IPS-18a (cell line): ENCODE measurements around the gene ACAP2.

Experiments
- H3K27ac ChIP-seq: one replicate; pipeline ENCODE4 v1.5.1; 2013; ENCODE audit warnings: low read length
- H3K27me3 ChIP-seq: one replicate; pipeline ENCODE4 v1.6.1; 2013; ENCODE audit warnings: mild to moderate bottlenecking, low read length; ENCODE audit not compliant: control insufficient read depth, insufficient read depth
- H3K36me3 ChIP-seq: one replicate; pipeline ENCODE4 v1.6.1; 2013; ENCODE audit warnings: low read depth, low read length; ENCODE audit not compliant: control insufficient read depth
- H3K4me1 ChIP-seq: one replicate; pipeline ENCODE4 v1.6.1; 2013; ENCODE audit warnings: low read depth, low read length; ENCODE audit not compliant: control insufficient read depth
- H3K4me3 ChIP-seq: one replicate; pipeline ENCODE4 v1.5.1; 2013; ENCODE audit warnings: low read length
- H3K9ac ChIP-seq: one replicate; pipeline ENCODE4 v1.6.1; 2013; ENCODE audit warnings: mild to moderate bottlenecking, low read length, moderate library complexity
- H3K9me3 ChIP-seq: one replicate; pipeline ENCODE4 v1.6.1; 2013; ENCODE audit warnings: low read depth, low read length; ENCODE audit not compliant: control insufficient read depth

Gene ACAP2

DNA sequence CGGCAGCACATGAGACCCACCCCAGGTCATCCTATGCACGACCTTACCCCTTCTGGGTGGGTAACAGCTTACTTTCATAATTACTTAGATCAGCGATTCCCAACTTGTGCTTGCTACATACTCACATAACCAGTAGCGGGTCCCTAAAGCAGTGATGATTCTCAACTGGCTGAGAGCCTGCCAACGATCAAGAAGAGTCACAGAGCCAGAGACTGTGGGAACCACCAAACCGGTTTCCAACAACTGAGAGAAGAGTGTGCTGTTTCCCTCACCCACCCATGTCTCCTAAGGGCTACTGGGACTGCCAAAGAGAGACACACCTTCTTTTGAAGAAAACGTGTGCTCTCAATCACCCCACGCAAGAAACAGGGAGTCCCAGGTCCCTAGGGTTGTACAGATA lies 159.9 kb downstream of the ACAP2 start:
- Histone ChIP-seq H3K9ac (no peak overlapping the region), H3K4me1 (no peaks in the 10 kb centered on the region), H3K9me3 (no peaks in the 10 kb centered on the region), H3K36me3 (peaks cover 11% of the 10 kb centered on the region), H3K27me3 (no peaks in the 10 kb centered on the region), H3K27ac (no peak overlapping the region), H3K4me3 (no peak overlapping the region)

DNA sequence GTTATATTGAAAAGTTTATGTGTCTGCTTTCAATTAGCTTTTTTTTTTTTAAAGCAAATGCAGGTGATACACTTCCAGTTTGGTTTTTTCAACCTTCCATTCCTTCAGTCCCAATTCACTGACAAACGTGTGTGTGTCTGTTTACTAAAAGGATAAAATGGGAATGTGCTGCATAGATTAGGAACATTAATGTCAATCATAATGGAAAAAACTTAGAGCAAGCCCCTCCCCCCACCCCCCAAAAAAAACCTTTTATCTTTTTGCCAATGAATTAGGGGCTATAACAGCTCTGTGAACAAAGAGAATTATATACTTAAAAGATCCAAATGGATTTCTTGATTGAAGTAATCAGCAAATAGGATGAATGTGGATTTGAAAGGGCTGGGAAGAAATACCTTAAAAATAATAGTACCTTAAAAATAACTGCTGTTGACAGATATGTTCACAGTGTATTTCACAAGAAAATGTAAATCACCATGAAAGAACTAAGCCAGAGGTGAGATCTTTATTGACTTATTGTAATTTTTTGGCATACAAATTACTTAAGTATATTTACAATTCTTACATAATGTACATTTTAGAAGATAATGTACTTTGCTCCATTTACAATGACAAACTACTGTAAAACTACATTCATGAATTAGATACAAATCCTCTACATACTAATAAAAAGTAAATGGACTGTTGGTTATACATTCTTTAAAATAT lies 168.4 kb downstream of the ACAP2 start:
- no peak overlapping the region for H3K27ac ChIP-seq
- no peaks in the 10 kb centered on the region for H3K9me3 ChIP-seq
- H3K4me3 ChIP-seq: no peak overlapping the region
- no peaks in the 10 kb centered on the region for H3K36me3 ChIP-seq
- no peak overlapping the region for H3K9ac ChIP-seq
- H3K4me1 ChIP-seq: peaks cover 12% of the 10 kb centered on the region
- no peaks in the 10 kb centered on the region for H3K27me3 ChIP-seq

DNA sequence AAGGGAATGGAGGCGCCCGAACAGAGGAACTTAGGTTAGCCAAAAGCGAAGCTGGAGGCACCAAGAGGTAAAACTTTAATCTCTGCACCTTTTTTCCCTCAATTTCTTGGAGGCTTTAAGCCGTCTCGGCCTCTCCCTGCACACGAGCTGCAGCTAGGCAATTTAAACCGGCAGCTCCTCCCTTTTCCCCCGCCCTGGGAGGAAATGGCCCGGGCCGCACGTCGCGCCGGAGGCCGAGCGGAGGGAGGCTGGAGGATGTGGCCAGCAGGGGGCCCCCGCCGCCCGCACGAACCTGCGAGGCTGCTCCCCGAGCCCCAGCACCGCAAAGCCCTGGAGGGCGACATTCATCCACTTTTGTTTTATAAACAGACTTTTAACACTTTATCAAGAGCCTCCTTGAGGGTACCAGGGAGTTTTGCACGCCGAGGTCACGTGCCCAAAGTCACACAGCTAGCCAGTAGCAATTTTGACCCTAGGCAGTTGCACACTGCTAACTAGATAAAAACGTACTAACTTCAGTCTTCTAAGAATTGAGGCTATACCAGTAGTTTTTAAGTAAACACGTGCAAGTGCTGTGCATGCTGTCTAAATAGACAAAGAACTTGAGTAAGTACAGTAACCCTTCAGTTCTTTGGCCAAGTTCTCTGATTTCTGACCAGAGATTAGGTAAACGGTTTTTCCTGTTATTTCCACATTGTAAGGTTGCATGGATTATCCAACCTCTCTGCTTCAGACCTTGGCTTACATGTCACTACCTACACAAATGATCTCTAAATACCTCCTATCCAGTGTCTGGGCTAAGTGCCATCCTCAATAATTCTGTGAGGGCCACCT lies 171.2 kb downstream of the ACAP2 start:
- Histone ChIP-seq H3K27me3 (no peaks in the 10 kb centered on the region), H3K36me3 (peaks cover 5% of the 10 kb centered on the region), H3K9ac (peak overlapping the region; percentile 71), H3K27ac (peak overlapping the region; percentile 82), H3K9me3 (no peaks in the 10 kb centered on the region), H3K4me3 (peak overlapping the region; percentile 86), H3K4me1 (peaks cover 14% of the 10 kb centered on the region)

DNA sequence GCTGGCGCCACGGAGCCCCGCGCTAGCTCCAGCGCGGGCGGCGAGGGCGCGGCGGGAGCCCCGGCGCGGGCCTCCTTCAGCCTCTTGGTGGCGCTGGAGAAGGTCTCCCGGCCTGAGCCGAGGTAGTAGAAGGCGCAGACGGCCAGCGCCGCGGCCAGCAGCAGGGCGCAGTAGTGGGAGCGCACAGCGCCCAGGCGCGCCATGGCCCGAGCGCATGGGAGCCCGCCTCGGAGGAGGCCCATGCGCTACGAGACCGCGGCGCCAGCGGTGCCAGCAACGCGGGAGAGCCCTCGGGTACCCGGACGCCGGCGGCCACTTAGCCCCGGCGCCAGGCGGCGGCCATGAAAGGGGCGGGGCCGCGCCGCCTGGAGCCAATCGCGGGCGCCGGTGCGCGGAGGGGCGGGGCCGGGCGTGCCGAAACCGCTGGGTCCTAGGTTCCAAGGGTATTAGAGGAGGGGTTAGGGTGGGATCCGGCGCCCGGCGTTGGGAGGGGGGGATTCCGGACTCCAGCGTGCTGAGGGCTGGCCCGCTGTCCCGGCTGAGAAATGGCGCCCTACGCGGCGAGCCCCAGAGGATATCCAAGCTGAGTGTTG lies 171.9 kb downstream of the ACAP2 start, which contains the start of gene XXYLT1:
TSS of gene XXYLT1 (minus strand) at position 343 of the 593 bp plus-strand sequence. CDS start at position 242, 101 bp downstream.
- Histone ChIP-seq H3K9ac (peak within 1 kb of the TSS; percentile 71), H3K9me3 (no peaks in the 10 kb centered on the region), H3K36me3 (peaks cover 5% of the 10 kb centered on the region), H3K4me1 (peaks cover 14% of the 10 kb centered on the region), H3K27ac (peak within 1 kb of the TSS; percentile 82), H3K27me3 (no peaks in the 10 kb centered on the region), H3K4me3 (peak within 1 kb of the TSS; percentile 86)

DNA sequence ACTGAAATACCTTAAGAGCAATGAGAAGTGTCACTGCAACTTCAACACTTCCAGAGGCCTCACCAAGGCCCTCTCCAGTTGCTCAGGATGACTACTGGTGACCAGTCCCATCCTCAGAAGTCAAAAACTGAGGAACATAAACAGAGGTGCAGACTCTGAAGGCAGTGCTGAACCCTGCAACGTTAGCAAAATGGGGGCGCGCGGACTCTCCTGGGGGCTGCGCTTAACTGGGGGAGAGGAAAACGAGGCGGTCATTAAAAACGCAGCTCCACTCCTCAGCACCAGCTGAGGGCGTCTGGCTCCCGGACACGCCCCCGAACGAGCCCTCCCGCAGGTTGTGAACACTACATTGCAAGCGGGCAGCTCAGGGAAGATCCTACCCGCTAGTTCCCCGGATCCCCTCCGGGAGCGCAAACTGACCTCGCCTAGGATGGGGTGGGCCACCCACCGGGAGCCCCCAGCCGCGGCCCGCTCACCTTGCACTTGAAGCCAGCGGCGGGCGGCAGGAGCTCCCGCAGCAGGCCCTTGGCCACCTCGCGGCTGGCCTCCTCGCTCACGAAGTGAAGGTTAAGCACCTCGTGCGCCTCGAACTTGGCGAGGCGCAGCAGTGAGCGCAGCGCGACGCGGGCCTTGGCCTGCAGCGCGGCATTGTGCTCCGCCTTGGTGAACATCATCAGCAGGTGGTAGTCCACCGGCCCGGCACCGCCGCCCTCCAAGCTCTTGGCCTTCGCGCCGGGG lies 172.6 kb downstream of the ACAP2 start:
- H3K27ac ChIP-seq: no peak overlapping the region
- peaks cover 5% of the 10 kb centered on the region for H3K36me3 ChIP-seq
- H3K4me3 ChIP-seq: peak overlapping the region; percentile 86
- H3K9ac ChIP-seq: peak overlapping the region; percentile 71
- no peaks in the 10 kb centered on the region for H3K27me3 ChIP-seq
- peaks cover 14% of the 10 kb centered on the region for H3K4me1 ChIP-seq
- no peaks in the 10 kb centered on the region for H3K9me3 ChIP-seq

DNA sequence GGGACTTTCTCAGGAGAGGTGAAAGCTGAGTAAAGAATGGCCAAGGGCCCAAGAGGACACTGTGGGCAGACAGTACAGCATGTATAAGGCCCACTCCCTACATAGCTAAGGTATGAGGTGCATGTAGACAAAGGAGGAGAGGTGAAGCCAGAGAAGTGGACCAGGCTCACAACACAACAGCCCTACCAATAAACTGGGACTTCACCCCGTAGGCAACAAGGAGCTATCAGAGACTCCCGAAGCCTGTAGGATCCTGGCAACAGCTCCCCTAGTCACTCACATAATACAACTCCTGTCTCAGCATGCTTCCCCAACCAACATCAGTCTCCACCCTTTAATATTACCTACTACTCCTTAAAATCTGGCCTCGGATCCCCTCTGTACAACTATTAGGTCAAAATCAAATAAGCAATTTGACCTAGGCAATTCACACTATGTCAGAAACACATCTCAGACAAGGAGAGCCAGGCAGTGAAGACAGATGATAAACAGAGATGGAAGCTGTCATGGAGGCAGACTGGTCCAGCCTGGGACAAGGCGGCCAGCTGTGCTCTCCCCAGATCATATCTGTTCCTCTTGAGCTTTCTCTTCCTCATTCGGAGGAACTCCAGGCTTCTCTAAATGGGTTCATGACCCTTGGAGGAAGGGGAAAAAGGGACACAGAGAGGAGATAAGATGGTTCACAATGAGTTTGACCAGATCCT lies 173.3 kb downstream of the ACAP2 start:
- Histone ChIP-seq H3K9me3 (no peaks in the 10 kb centered on the region), H3K36me3 (peaks cover 5% of the 10 kb centered on the region), H3K4me3 (peak overlapping the region; percentile 86), H3K27me3 (no peaks in the 10 kb centered on the region), H3K9ac (peak overlapping the region; percentile 71), H3K27ac (no peak overlapping the region), H3K4me1 (peaks cover 14% of the 10 kb centered on the region)

DNA sequence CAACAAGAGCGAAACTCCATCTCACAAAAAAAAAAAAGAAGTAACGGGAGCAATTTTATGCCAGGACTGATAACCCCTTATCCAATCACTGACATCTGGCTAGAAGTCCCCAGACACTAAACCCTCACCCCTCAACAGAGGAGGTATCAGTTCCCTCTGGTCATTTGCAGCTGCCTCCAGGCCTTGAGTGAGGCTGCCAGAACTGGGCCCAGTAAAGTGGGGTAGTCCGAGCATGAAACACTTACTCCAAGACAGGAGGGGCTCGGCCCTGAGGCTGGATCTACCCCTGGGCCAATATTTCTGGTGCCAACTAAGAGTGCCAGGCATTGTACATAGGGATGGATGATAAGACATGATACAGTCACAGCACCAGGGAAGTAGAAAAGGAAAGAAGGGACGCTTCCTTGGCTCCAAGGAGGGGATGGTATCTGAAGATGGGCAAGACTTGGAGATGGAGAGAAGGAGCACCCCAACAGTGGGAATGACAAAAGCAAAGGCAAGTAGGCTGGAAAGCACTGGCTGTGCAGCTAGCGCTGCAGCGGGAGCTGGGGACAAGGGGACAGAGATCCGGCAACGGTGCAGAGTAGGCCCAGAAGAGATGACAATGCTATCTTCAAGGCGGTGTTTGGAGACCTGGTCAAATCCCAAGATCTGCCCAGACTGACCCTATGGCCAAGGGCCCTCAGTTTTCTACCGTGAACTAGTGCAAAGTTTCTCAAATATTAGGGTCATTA lies 174.1 kb downstream of the ACAP2 start:
- Histone ChIP-seq H3K27ac (no peak overlapping the region), H3K4me1 (peaks cover 14% of the 10 kb centered on the region), H3K4me3 (no peak overlapping the region), H3K27me3 (no peaks in the 10 kb centered on the region), H3K36me3 (peaks cover 5% of the 10 kb centered on the region), H3K9ac (no peak overlapping the region), H3K9me3 (no peaks in the 10 kb centered on the region)

DNA sequence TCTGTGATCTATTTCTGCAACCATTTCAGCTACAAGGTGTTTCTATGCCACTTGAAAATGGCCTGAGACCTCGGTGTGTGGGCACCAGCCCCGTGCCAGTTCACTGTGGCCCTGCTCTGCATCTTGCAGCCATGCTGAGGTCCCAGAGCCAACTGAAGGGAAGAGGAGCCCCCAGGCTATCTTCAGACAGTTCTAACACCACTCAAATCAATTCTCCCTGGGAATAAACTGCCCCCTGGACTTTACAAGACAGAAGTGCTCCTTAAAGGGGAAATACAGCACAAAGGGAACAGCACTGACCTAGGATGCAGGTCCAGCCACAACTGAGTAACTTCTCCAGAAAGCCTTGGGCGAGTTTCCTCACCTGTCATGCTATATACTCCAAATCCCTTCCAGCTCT lies 175.7 kb downstream of the ACAP2 start:
- no peak overlapping the region for H3K4me3 ChIP-seq
- no peak overlapping the region for H3K27ac ChIP-seq
- peaks cover 14% of the 10 kb centered on the region for H3K4me1 ChIP-seq
- H3K9ac ChIP-seq: no peak overlapping the region
- no peaks in the 10 kb centered on the region for H3K9me3 ChIP-seq
- H3K27me3 ChIP-seq: no peaks in the 10 kb centered on the region
- peaks cover 5% of the 10 kb centered on the region for H3K36me3 ChIP-seq

DNA sequence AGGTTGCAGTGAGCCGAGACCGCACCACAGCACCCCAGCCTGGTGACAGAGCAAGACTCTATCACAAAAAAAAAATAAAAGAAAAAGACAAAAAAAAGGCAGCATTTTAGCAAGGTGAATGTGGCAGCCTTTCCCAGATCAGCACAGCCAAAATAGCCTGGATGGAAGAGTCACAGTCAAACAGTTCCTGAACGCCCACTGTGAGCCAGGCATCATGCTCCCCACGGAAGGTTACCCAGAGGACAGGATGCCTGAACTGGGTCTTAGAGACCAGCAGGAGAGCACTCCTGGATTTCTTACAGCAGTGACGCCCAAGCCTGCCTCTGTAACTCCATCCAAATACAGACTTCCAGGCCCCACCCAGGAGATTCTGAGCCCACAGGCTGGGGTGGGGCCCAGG lies 176.4 kb downstream of the ACAP2 start:
- Histone ChIP-seq H3K4me1 (peaks cover 9% of the 10 kb centered on the region), H3K27ac (no peak overlapping the region), H3K27me3 (no peaks in the 10 kb centered on the region), H3K9ac (no peak overlapping the region), H3K9me3 (no peaks in the 10 kb centered on the region), H3K36me3 (peaks cover 5% of the 10 kb centered on the region), H3K4me3 (no peak overlapping the region)

DNA sequence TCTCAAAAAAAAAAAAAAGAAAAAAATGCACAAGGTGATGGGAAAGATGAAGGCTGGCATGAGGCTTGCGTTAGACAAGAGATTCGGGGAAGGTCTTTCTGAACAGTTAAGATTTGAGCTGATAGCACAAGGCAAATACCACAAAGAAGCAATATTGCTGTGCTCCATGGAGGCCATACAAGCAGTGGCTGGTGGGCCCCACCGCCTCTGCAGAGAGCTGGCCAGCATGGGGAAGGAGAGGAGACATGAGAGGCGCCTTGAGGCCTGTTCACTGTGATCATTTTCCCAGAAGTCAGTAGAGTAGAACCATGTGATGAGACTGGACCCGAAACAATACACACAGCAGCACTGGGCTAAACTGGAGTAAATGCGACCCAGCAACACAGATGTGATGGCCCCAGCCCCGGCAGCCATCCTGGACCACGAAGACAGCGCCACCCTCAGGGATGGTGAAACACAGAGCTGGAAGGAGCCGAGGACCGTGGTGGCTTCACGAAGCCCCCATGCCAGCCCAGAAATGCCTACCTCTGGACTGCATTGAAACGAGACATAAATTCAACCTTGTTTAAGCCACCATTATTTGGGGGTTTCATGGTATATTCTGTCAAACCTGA lies 177.3 kb downstream of the ACAP2 start:
- peaks cover 5% of the 10 kb centered on the region for H3K36me3 ChIP-seq
- H3K9me3 ChIP-seq: no peaks in the 10 kb centered on the region
- H3K4me3 ChIP-seq: no peak overlapping the region
- no peak overlapping the region for H3K27ac ChIP-seq
- H3K4me1 ChIP-seq: peaks cover 9% of the 10 kb centered on the region
- no peaks in the 10 kb centered on the region for H3K27me3 ChIP-seq
- H3K9ac ChIP-seq: no peak overlapping the region
